ENCODE data around the gene ATP13A2. TPM values are rescaled to one million over a fixed set of nuclear protein-coding genes. Genes with fewer than 3 reads are reported as not detected.

The ATP13A2 gene
- total RNA-seq, 3 donors from 2014 or later (not counting 1 experiment from before 2014, with no cell fraction given) = 38.7 to 53.6 (median 42.8) TPM

GRCh38 chr1:17027403-17027802 lies 15.7 kb upstream of the ATP13A2 start:
- H3K36me3 ChIP-seq (ENCODE audit: control insufficient read depth, insufficient read depth, low read length) = peaks cover 73% of the 10 kb centered on the region
- 82% methylated on average over 5 of the region's 5 CpGs for whole genome bisulfite sequencing (ENCODE audit: insufficient coverage)
- peaks cover 11% of the 10 kb centered on the region for H3K36me3 Mint-ChIP-seq

GRCh38 chr1:17024721-17025120 lies 13.0 kb upstream of the ATP13A2 start:
- Histone ChIP-seq H3K27me3 (ENCODE audit: control insufficient read depth, insufficient read depth, low read length) (no peaks in the 10 kb centered on the region), H3K9me3 (ENCODE audit: control insufficient read depth, insufficient read depth, low read length) (no peaks in the 10 kb centered on the region), H3K4me1 (ENCODE audit: control insufficient read depth, insufficient read depth, low read length) (no peaks in the 10 kb centered on the region), H3K4me3 (ENCODE audit: low read length) (no peak overlapping the region), H3K27ac (ENCODE audit: low read length) (no peak overlapping the region), H3K36me3 (ENCODE audit: control insufficient read depth, insufficient read depth, low read length) (peaks cover 84% of the 10 kb centered on the region)
- Mint-ChIP-seq H3K4me1 (peaks cover 0 to 7% of the 10 kb centered on the region in 2 donors), H3K36me3 (peaks cover 12% of the 10 kb centered on the region), H3K4me3 (no peak overlapping the region), H3K27me3 (ENCODE audit: low read depth in 2 of 2) (no peaks in the 10 kb centered on the region), H3K27ac (peak overlapping the region in 1 of 2 donors; percentile 36), H3K9me3 (no peaks in the 10 kb centered on the region)
- WGBS (ENCODE audit: insufficient coverage) = 69% methylated on average over 1 of the region's 1 CpG
- DNase-seq = no peak
- no peak for TF ChIP-seq CTCF (IDR thresholded peaks at IDR 0.05)
- intact Hi-C loops (cut with micrococcal nuclease) = no loop called here
- no peak for ATAC-seq

More at GRCh38 chr1:17027403-17027802, 15.7 kb upstream of the ATP13A2 start:
- H3K4me1 ChIP-seq (ENCODE audit: control insufficient read depth, insufficient read depth, low read length) = no peaks in the 10 kb centered on the region
- no peak overlapping the region for H3K27ac ChIP-seq (ENCODE audit: low read length)
- H3K9me3 Mint-ChIP-seq = no peaks in the 10 kb centered on the region
- no peaks in the 10 kb centered on the region for H3K27me3 ChIP-seq (ENCODE audit: control insufficient read depth, insufficient read depth, low read length)
- intact Hi-C loops (cut with micrococcal nuclease) = no loop called here
- TF ChIP-seq CTCF (IDR thresholded peaks at IDR 0.05) = no peak
- no peak overlapping the region for H3K27ac Mint-ChIP-seq
- no peak overlapping the region for H3K4me3 Mint-ChIP-seq
- H3K4me1 Mint-ChIP-seq = peaks cover 0 to 7% of the 10 kb centered on the region in 2 donors
- ATAC-seq (no peak), DNase-seq (no peak)
- H3K4me3 ChIP-seq (ENCODE audit: low read length) = no peak overlapping the region
- no peaks in the 10 kb centered on the region for H3K9me3 ChIP-seq (ENCODE audit: control insufficient read depth, insufficient read depth, low read length)
- no peaks in the 10 kb centered on the region for H3K27me3 Mint-ChIP-seq (ENCODE audit: low read depth in 2 of 2)

DNA sequence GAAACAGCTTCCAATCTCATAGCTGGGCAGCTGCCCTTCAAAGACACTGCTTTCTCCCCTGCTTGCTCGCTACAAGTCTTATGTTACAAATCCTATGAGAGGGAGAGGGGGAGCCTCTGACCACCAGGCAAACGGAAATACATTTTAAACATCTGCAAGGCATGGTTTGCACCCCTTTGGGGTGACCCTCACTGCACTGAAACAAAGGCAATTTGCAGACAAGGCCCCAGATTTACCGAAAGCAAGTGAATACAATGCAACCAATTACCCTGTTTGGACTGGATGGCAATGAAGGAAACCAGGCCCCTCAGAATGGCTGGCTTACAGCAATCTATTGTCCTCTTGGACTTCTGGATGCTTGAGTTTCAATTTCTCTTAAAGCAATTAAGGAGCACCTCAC lies 11.8 kb upstream of the ATP13A2 start:
- ATAC-seq (no peak), DNase-seq (no peak)
- Mint-ChIP-seq H3K27ac (peak overlapping the region in 1 of 2 donors; percentile 14), H3K36me3 (peaks cover 22% of the 10 kb centered on the region), H3K4me3 (no peak overlapping the region), H3K9me3 (no peaks in the 10 kb centered on the region), H3K27me3 (ENCODE audit: low read depth in 2 of 2) (no peaks in the 10 kb centered on the region), H3K4me1 (peaks cover 0 to 14% of the 10 kb centered on the region in 2 donors)
- Histone ChIP-seq H3K27ac (ENCODE audit: low read length) (no peak overlapping the region), H3K9me3 (ENCODE audit: control insufficient read depth, insufficient read depth, low read length) (no peaks in the 10 kb centered on the region), H3K27me3 (ENCODE audit: control insufficient read depth, insufficient read depth, low read length) (no peaks in the 10 kb centered on the region), H3K4me1 (ENCODE audit: control insufficient read depth, insufficient read depth, low read length) (no peaks in the 10 kb centered on the region), H3K36me3 (ENCODE audit: control insufficient read depth, insufficient read depth, low read length) (peaks cover 87% of the 10 kb centered on the region), H3K4me3 (ENCODE audit: low read length) (no peak overlapping the region)
- no peak for TF ChIP-seq CTCF (IDR thresholded peaks at IDR 0.05)
- 72% methylated on average over 2 of the region's 3 CpGs for WGBS (ENCODE audit: insufficient coverage)
- intact Hi-C loops (cut with micrococcal nuclease) = no loop called here

- Histone ChIP-seq H3K4me3 (ENCODE audit: low read length) (no peak overlapping the region), H3K27ac (ENCODE audit: low read length) (no peak overlapping the region), H3K27me3 (ENCODE audit: control insufficient read depth, insufficient read depth, low read length) (no peaks in the 10 kb centered on the region), H3K36me3 (ENCODE audit: control insufficient read depth, insufficient read depth, low read length) (peaks cover 86% of the 10 kb centered on the region), H3K4me1 (ENCODE audit: control insufficient read depth, insufficient read depth, low read length) (no peaks in the 10 kb centered on the region), H3K9me3 (ENCODE audit: control insufficient read depth, insufficient read depth, low read length) (no peaks in the 10 kb centered on the region)
- Mint-ChIP-seq H3K4me1 (peaks cover 0 to 14% of the 10 kb centered on the region in 2 donors), H3K27me3 (ENCODE audit: low read depth in 2 of 2) (no peaks in the 10 kb centered on the region), H3K4me3 (no peak overlapping the region), H3K27ac (no peak overlapping the region), H3K9me3 (no peaks in the 10 kb centered on the region), H3K36me3 (peaks cover 17% of the 10 kb centered on the region)
- ATAC-seq (no peak), DNase-seq (no peak)
- 76% methylated on average over 3 of the region's 4 CpGs for WGBS (ENCODE audit: insufficient coverage)
- intact Hi-C loops (cut with micrococcal nuclease) = no loop called here
- no peak for TF ChIP-seq CTCF (IDR thresholded peaks at IDR 0.05)
Measured at GRCh38 chr1:17023102-17023501, 11.4 kb upstream of the ATP13A2 start.

Data from natural killer cell (primary cell).